Neural cell (in vitro differentiated cells): ENCODE measurements around the gene ZNF688. TPM values are rescaled to one million over a fixed set of nuclear protein-coding genes. Genes with fewer than 3 reads are reported as not detected.

ENCODE experiments used
- H2AFZ ChIP-seq: fragments of 200-600, 300-800 bp; sonication (generic), shearing (Covaris generic); 2 replicates; pipeline ENCODE4 v1.6.0; 2014; ENCODE audit warnings: low read depth, mild to moderate bottlenecking, antibody characterized with exemption, low read length, moderate library complexity
- H3F3A ChIP-seq: fragments of 200-600 bp; shearing (Covaris generic); 2 replicates; pipeline ENCODE4 v1.6.1; 2016; ENCODE audit warnings: mild to moderate bottlenecking, moderate library complexity, mixed read lengths, antibody characterized with exemption, low read length; ENCODE audit not compliant: insufficient read depth, poor library complexity, severe bottlenecking
- H3K27ac ChIP-seq: fragments of 200-600, 300-800 bp; sonication (generic), shearing (Covaris generic); 2 replicates; pipeline ENCODE4 v1.5.1; 2014; ENCODE audit warnings: mild to moderate bottlenecking, low read length, moderate library complexity
- H3K27me3 ChIP-seq: fragments of 300-800, 200-600 bp; sonication (generic), shearing (Covaris generic); 2 replicates; pipeline ENCODE4 v1.6.0; 2014; ENCODE audit warnings: mild to moderate bottlenecking, low read depth, low read length, moderate library complexity; ENCODE audit not compliant: insufficient read depth
- H3K36me3 ChIP-seq: fragments of 300-800, 200-600 bp; sonication (generic), shearing (Covaris generic); 2 replicates; pipeline ENCODE4 v1.5.1; 2014; ENCODE audit warnings: mild to moderate bottlenecking, antibody characterized with exemption, low read length, moderate library complexity; ENCODE audit not compliant: insufficient read depth
- H3K4me2 ChIP-seq: fragments of 300-800, 200-600 bp; sonication (generic), shearing (Covaris generic); 2 replicates; pipeline ENCODE4 v1.6.0; 2014; ENCODE audit warnings: mild to moderate bottlenecking, low read length
- H3K4me3 ChIP-seq: fragments of 300-800, 200-600 bp; sonication (generic), shearing (Covaris generic); 2 replicates; pipeline ENCODE4 v1.5.1; 2014; ENCODE audit warnings: mild to moderate bottlenecking, low read length, moderate library complexity
- H3K79me2 ChIP-seq: fragments of 200-600 bp; shearing (Covaris generic); replicated peaks from 2 replicates; pipeline ENCODE4 v1.6.0; 2014; ENCODE audit warnings: mild to moderate bottlenecking, low read length, moderate library complexity; ENCODE audit not compliant: insufficient read depth
- H3K9ac ChIP-seq: fragments of 300-800, 200-600 bp; sonication (generic), shearing (Covaris generic); 2 replicates; pipeline ENCODE4 v1.6.1; 2016; ENCODE audit warnings: mild to moderate bottlenecking, low read length, mixed read lengths
- H3K9me2 ChIP-seq: fragments of 200-600 bp; shearing (Covaris generic); 2 replicates; pipeline ENCODE4 v1.6.1; 2016; ENCODE audit warnings: mild to moderate bottlenecking, low read length, mixed read lengths; ENCODE audit not compliant: insufficient read depth
- H3K9me3 ChIP-seq: fragments of 200-600, 300-800 bp; sonication (generic), shearing (Covaris generic); 2 replicates; pipeline ENCODE4 v1.6.1; 2016; ENCODE audit warnings: mild to moderate bottlenecking, mixed run types, low read length, moderate library complexity, mixed read lengths
- H4K20me1 ChIP-seq: fragments of 200-600 bp; shearing (Covaris generic); 2 replicates; pipeline ENCODE4 v1.6.1; 2016; ENCODE audit warnings: mild to moderate bottlenecking, mixed run types; ENCODE audit not compliant: insufficient read depth
- CTCF ChIP-seq: fragments of 450-650 bp; IDR thresholded peaks from 2 replicates; pipeline ENCODE4 v1.5.1; 2014; ENCODE audit warnings: antibody characterized with exemption, mild to moderate bottlenecking, moderate library complexity; ENCODE audit not compliant: poor library complexity, severe bottlenecking
- EP300 ChIP-seq: fragments of 450-650 bp; conservative IDR thresholded peaks from 2 replicates; pipeline ENCODE4 v1.6.1; 2014; ENCODE audit warnings: antibody characterized with exemption, mild to moderate bottlenecking, moderate library complexity; ENCODE audit not compliant: poor library complexity, severe bottlenecking
- EZH2 ChIP-seq: fragments of 200-600, 300-800 bp; shearing (Covaris generic), sonication (generic); IDR thresholded peaks from 2 replicates; pipeline ENCODE4 v1.6.1; 2014; ENCODE audit warnings: antibody characterized with exemption, low read length, borderline replicate concordance, mild to moderate bottlenecking; ENCODE audit not compliant: insufficient read depth, poor library complexity, severe bottlenecking
- MXI1 ChIP-seq: fragments of 450-650 bp; conservative IDR thresholded peaks from 2 replicates; pipeline ENCODE4 v1.6.1; 2014; ENCODE audit warnings: antibody characterized with exemption, mild to moderate bottlenecking; ENCODE audit not compliant: poor library complexity, severe bottlenecking
- POLR2AphosphoS5 ChIP-seq: IDR thresholded peaks from 2 replicates; pipeline ENCODE4 v1.6.1; 2012
- RAD21 ChIP-seq: fragments of 450-650 bp; conservative IDR thresholded peaks from 2 replicates; pipeline ENCODE4 v1.6.1; 2014; ENCODE audit warnings: antibody characterized with exemption, mild to moderate bottlenecking, moderate library complexity
- REST ChIP-seq: IDR thresholded peaks from 2 replicates; pipeline ENCODE4 v1.6.1; 2012; ENCODE audit warnings: borderline replicate concordance
- SMC3 ChIP-seq: fragments of 450-650 bp; conservative IDR thresholded peaks from 2 replicates; pipeline ENCODE4 v1.6.1; 2014; ENCODE audit warnings: antibody characterized with exemption, mild to moderate bottlenecking, moderate library complexity; ENCODE audit not compliant: poor library complexity
- TAF1 ChIP-seq: IDR thresholded peaks from 2 replicates; pipeline ENCODE4 v1.6.1; 2012; ENCODE audit warnings: low read depth
- polyA plus RNA-seq: library from polyadenylated mRNA; depleted of rRNA; stranded (reverse); fragments of >200 nt; gene quantifications from 2 replicates; pipeline ENCODE4 v1.2.3, GENCODE V29; 2014

ZNF688 gene
- polyA plus RNA-seq, 1 donor from 2014 or later, result 28.4 TPM

GRCh38 chr16:30561089-30561816, 10.3 kb downstream of the ZNF688 start:
- H3K9me2 ChIP-seq, result no peaks in the 10 kb centered on the region
- H3K36me3 ChIP-seq, result no peaks in the 10 kb centered on the region
- no peak overlapping the region for H2AFZ ChIP-seq
- H3K4me3 ChIP-seq, result no peak overlapping the region
- no peaks in the 10 kb centered on the region for H4K20me1 ChIP-seq
- H3K79me2 ChIP-seq, result peaks cover 4% of the 10 kb centered on the region
- no peak overlapping the region for H3K27ac ChIP-seq
- no peak overlapping the region for H3K9ac ChIP-seq
- TF ChIP-seq TAF1 (no peak), SMC3 (no peak), MXI1 (no peak)
- H3F3A ChIP-seq, result no peaks in the 10 kb centered on the region
- no peaks in the 10 kb centered on the region for H3K9me3 ChIP-seq
- H3K4me2 ChIP-seq, result no peak overlapping the region
- no peaks in the 10 kb centered on the region for H3K27me3 ChIP-seq

GRCh38 chr16:30559690-30560089, 11.8 kb downstream of the ZNF688 start:
- H2AFZ ChIP-seq, result no peak overlapping the region

More at GRCh38 chr16:30559690-30560089, 11.8 kb downstream of the ZNF688 start:
- Histone ChIP-seq H3K9me3 (no peaks in the 10 kb centered on the region), H3K4me2 (no peak overlapping the region), H3K4me3 (no peak overlapping the region), H3K27ac (no peak overlapping the region), H3K79me2 (peaks cover 7% of the 10 kb centered on the region), H4K20me1 (no peaks in the 10 kb centered on the region), H3F3A (no peaks in the 10 kb centered on the region), H3K9me2 (no peaks in the 10 kb centered on the region), H3K27me3 (no peaks in the 10 kb centered on the region), H3K9ac (no peak overlapping the region), H3K36me3 (no peaks in the 10 kb centered on the region)
- TF ChIP-seq EP300 (no peak), MXI1 (no peak), CTCF (no peak), SMC3 (no peak), POLR2AphosphoS5 (no peak), TAF1 (no peak), REST (no peak), EZH2 (no peak), RAD21 (no peak)
